Natural killer cell treated with Interleukin-12 subunit alpha and Interleukin-12 subunit beta and Interleukin-15 and Interleukin-18, amount 100 ng/mL, for 72 hours (primary cell): ENCODE measurements around the gene SLFN12L. TPM values are rescaled to one million over a fixed set of nuclear protein-coding genes. Genes with fewer than 3 reads are reported as not detected.
"Not testable (repeated sequence)": the region's sequence is repeated elsewhere in the genome, so short reads cannot be mapped to it uniquely, and the experiment has no call there.

ENCODE experiments used
- ATAC-seq, 2 donors: fragments of 150-1000 bp; cut with Tn5 transposase in 1 of 2; sonication (Bioruptor Pico), chemical (Tn5 transposase) in 1 of 2; 2 replicates each; pipeline ENCODE4 v1.10.0; 2021
- DNase-seq: peaks from one replicate; pipeline ENCODE4 v3.0.0; 2022; ENCODE audit warnings: low spot score
- H3K27ac Mint-ChIP-seq, 2 donors: 1 replicate in 1 of 2; 2 replicates in 1 of 2; pipeline ENCODE4 v1.8.0; 2022; ENCODE audit warnings: mixed read lengths in 2 of 2, mild to moderate bottlenecking in 1 of 2, moderate library complexity in 1 of 2
- H3K27me3 Mint-ChIP-seq, 2 donors: 1 replicate in 1 of 2; 2 replicates in 1 of 2; pipeline ENCODE4 v1.8.0; 2022; ENCODE audit warnings: mixed read lengths in 2 of 2
- H3K36me3 Mint-ChIP-seq: one replicate; pipeline ENCODE4 v1.8.0; 2022; ENCODE audit warnings: mixed read lengths
- H3K4me1 Mint-ChIP-seq, 2 donors: 1 replicate in 1 of 2; 2 replicates in 1 of 2; pipeline ENCODE4 v1.8.0; 2022; ENCODE audit warnings: low read depth in 2 of 2, mixed read lengths in 2 of 2, mild to moderate bottlenecking in 1 of 2
- H3K4me3 Mint-ChIP-seq: one replicate; pipeline ENCODE4 v1.8.0; 2022; ENCODE audit warnings: mixed read lengths
- H3K9me3 Mint-ChIP-seq: 2 replicates; pipeline ENCODE4 v1.8.0; 2022; ENCODE audit warnings: mixed read lengths
- total RNA-seq, 2 donors: library from RNA; stranded (reverse); gene quantifications; one replicate each; pipeline ENCODE4 v1.2.3, GENCODE V29; 2022

Gene SLFN12L
- total RNA-seq, 2 donors from 2014 or later, result 40.2 to 83.7 TPM

GRCh38 chr17:35507714-35508113 is 29.8 kb downstream of the SLFN12L start:
- H3K27me3 Mint-ChIP-seq, H3K9me3 Mint-ChIP-seq, H3K27ac Mint-ChIP-seq, H3K4me3 Mint-ChIP-seq, DNase-seq, ATAC-seq: not testable (repeated sequence)
- H3K4me1 Mint-ChIP-seq, result peaks cover 42 to 44% of the 10 kb centered on the region in 2 donors
- H3K36me3 Mint-ChIP-seq, result peaks cover 28% of the 10 kb centered on the region

DNA sequence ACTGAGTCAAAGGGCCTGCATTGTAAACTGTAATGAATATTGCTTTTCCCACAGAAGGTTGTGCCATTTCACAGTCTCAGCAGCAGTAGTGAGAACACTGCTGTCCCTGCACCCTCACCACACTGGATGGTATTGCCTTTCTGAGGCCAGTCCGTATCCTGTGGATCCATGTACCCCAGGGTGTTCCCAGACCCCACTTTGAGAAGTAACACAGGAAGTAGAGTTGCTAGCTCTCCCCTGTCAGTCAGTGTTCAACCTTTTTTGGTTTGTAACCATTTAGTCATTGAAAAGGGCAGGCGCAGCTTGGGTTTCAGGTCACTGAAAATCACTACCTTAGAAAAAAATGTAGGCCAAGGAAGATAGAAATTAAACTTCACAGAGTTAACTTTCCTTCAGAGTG is 37.9 kb downstream of the SLFN12L start:
- ATAC-seq (peak; percentile 49 to 59), DNase-seq (no peak)
- peaks cover 64 to 68% of the 10 kb centered on the region in 2 donors for H3K4me1 Mint-ChIP-seq
- H3K9me3 Mint-ChIP-seq, result peaks cover 7% of the 10 kb centered on the region
- H3K4me3 Mint-ChIP-seq, result no peak overlapping the region
- H3K27ac Mint-ChIP-seq, result peak overlapping the region; percentile 30 to 86
- H3K36me3 Mint-ChIP-seq, result peaks cover 19% of the 10 kb centered on the region
- H3K27me3 Mint-ChIP-seq, result no peaks in the 10 kb centered on the region

DNA sequence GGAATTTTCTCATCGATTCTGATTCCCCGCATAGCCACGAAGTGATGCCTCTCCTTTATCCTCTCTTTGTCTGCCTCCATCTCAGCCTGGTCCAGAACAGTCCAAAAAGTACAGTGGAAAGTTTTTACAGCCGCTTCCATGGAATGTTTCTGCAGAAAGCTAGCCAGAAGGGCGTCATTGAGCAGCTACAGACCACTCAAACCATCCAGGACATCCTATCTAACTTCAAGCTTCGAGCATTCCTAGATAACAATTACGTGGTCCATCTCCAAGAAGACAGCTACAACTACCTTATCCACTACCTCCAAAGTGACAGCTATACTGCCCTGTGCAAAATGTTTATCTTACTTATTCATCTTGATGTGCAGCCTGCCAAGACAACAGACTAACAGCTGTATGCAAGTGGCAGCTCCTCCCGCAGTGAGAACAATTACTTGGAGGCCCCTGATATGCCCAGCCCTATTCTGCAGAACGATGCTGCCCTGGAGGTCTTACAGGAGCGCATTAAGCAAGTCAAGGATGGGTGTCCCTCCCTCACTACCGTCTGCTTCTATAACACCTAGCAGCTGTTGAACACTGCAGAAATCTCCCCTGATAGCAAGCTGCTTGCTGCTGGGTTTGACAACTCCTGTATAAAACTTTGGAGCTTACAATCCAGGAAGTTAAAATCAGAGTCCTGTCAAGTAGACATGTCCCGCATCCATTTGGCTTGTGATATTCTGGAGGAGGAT is 38.9 kb downstream of the SLFN12L start:
- H3K27ac Mint-ChIP-seq, result peak overlapping the region; percentile 30 to 86
- ATAC-seq (peak in 1 of 2 donors; percentile 28), DNase-seq (no peak)
- H3K9me3 Mint-ChIP-seq, result peaks cover 7% of the 10 kb centered on the region
- no peak overlapping the region for H3K4me3 Mint-ChIP-seq
- peaks cover 59 to 67% of the 10 kb centered on the region in 2 donors for H3K4me1 Mint-ChIP-seq
- H3K27me3 Mint-ChIP-seq, result no peaks in the 10 kb centered on the region
- H3K36me3 Mint-ChIP-seq, result peaks cover 14% of the 10 kb centered on the region

GRCh38 chr17:35496451-35497290 is 40.8 kb downstream of the SLFN12L start:
- H3K4me1 Mint-ChIP-seq, result peaks cover 59 to 72% of the 10 kb centered on the region in 2 donors
- peaks cover 6% of the 10 kb centered on the region for H3K36me3 Mint-ChIP-seq
- H3K27ac Mint-ChIP-seq, result peak overlapping the region in 1 of 2 donors; percentile 38
- peaks cover 5% of the 10 kb centered on the region for H3K9me3 Mint-ChIP-seq
- peak overlapping the region; percentile 26 for H3K4me3 Mint-ChIP-seq
- ATAC-seq (no peak), DNase-seq (no peak)
- no peaks in the 10 kb centered on the region for H3K27me3 Mint-ChIP-seq

GRCh38 chr17:35493040-35493439 is 44.4 kb downstream of the SLFN12L start:
- Mint-ChIP-seq H3K4me3 (no peak overlapping the region), H3K9me3 (no peaks in the 10 kb centered on the region), H3K27me3 (no peaks in the 10 kb centered on the region), H3K4me1 (peaks cover 52 to 66% of the 10 kb centered on the region in 2 donors), H3K36me3 (peaks cover 5% of the 10 kb centered on the region), H3K27ac (peak overlapping the region in 1 of 2 donors; percentile 43)
- ATAC-seq, result no peak
- DNase-seq, result no peak

GRCh38 chr17:35491417-35491816 is 46.1 kb downstream of the SLFN12L start:
- H3K4me3 Mint-ChIP-seq, result no peak overlapping the region
- H3K4me1 Mint-ChIP-seq, result peaks cover 57 to 68% of the 10 kb centered on the region in 2 donors
- no peak for ATAC-seq
- H3K9me3 Mint-ChIP-seq, result no peaks in the 10 kb centered on the region
- no peak for DNase-seq
- no peaks in the 10 kb centered on the region for H3K27me3 Mint-ChIP-seq
- H3K27ac Mint-ChIP-seq, result peak overlapping the region in 1 of 2 donors; percentile 97
- peaks cover 5% of the 10 kb centered on the region for H3K36me3 Mint-ChIP-seq

GRCh38 chr17:35489944-35490343 is 47.5 kb downstream of the SLFN12L start:
- no peaks in the 10 kb centered on the region for H3K27me3 Mint-ChIP-seq
- no peaks in the 10 kb centered on the region for H3K9me3 Mint-ChIP-seq
- DNase-seq (no peak), ATAC-seq (no peak)
- H3K27ac Mint-ChIP-seq, result peak overlapping the region; percentile 87 to 97
- H3K4me1 Mint-ChIP-seq, result peaks cover 72 to 74% of the 10 kb centered on the region in 2 donors
- peaks cover 19% of the 10 kb centered on the region for H3K36me3 Mint-ChIP-seq
- H3K4me3 Mint-ChIP-seq, result no peak overlapping the region

- no peak for DNase-seq
- peak overlapping the region; percentile 87 to 97 for H3K27ac Mint-ChIP-seq
- no peaks in the 10 kb centered on the region for H3K27me3 Mint-ChIP-seq
- peaks cover 73 to 80% of the 10 kb centered on the region in 2 donors for H3K4me1 Mint-ChIP-seq
- H3K9me3 Mint-ChIP-seq, result no peaks in the 10 kb centered on the region
- ATAC-seq, result no peak
- peaks cover 24% of the 10 kb centered on the region for H3K36me3 Mint-ChIP-seq
- H3K4me3 Mint-ChIP-seq, result peak overlapping the region; percentile 76
These were observed 48.5 kb downstream of the SLFN12L start for GRCh38 chr17:35488991-35489390.

DNA sequence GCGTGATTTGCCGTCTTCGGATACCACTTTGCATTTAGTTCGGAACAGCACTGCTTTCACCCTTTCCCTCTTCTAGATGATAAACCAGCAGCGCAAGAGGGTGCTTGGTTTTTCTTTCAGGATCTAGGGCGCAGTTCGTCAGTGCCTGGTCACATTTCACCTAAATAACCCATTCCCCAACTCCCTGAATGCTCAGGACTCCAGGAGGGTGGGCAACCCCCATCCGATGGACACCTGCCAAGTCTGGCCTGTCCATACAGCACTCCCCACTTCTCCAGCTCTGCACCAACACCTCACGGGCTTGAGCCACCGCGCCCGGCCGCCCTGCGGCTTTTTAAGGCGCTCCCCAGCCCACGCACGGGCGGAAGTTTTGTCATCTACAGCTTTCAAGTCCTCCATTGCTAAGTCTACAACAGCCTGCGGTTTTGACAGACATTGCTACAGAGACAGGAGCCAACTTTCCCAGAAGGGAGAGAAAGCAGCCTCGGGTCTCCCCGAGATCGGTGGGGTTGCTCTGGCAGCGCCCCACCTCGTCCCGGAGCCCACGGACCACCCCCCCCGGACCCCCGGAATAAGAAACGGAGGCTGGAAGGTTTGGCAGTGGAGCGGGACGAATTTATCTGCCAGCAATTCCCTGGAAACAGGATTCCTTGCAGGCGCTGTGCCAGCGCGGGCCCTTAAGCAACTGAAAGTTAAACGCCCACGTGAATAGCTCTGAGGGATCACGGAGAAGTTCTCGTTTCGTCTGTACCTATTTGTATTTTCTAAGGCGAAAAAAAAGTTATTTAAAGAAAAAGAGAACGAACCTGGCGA is 50.4 kb downstream of the SLFN12L start:
- Mint-ChIP-seq H3K4me1 (peaks cover 67 to 68% of the 10 kb centered on the region in 2 donors), H3K27me3 (no peaks in the 10 kb centered on the region), H3K9me3 (no peaks in the 10 kb centered on the region), H3K36me3 (peaks cover 26% of the 10 kb centered on the region), H3K4me3 (peak overlapping the region; percentile 76), H3K27ac (peak overlapping the region; percentile 87 to 97)
- peak; percentile 87 to 88 for ATAC-seq
- DNase-seq, result peak; percentile 95

- Mint-ChIP-seq H3K9me3 (peaks cover 3% of the 10 kb centered on the region), H3K27ac (peak overlapping the region; percentile 44 to 80), H3K4me1 (peaks cover 45 to 46% of the 10 kb centered on the region in 2 donors), H3K27me3 (no peaks in the 10 kb centered on the region), H3K4me3 (no peak overlapping the region), H3K36me3 (peaks cover 44% of the 10 kb centered on the region)
- ATAC-seq, result no peak
- DNase-seq, result no peak
These were observed 58.2 kb downstream of the SLFN12L start for GRCh38 chr17:35479271-35479670.

- H3K4me1 Mint-ChIP-seq, result peaks cover 39 to 43% of the 10 kb centered on the region in 2 donors
- no peaks in the 10 kb centered on the region for H3K27me3 Mint-ChIP-seq
- ATAC-seq, result no peak
- peaks cover 8% of the 10 kb centered on the region for H3K9me3 Mint-ChIP-seq
- H3K36me3 Mint-ChIP-seq, result peaks cover 54% of the 10 kb centered on the region
- DNase-seq, result no peak
- peak overlapping the region in 1 of 2 donors; percentile 80 for H3K27ac Mint-ChIP-seq
- H3K4me3 Mint-ChIP-seq, result no peak overlapping the region
These were observed 60.2 kb downstream of the SLFN12L start for GRCh38 chr17:35477248-35477647.

DNA sequence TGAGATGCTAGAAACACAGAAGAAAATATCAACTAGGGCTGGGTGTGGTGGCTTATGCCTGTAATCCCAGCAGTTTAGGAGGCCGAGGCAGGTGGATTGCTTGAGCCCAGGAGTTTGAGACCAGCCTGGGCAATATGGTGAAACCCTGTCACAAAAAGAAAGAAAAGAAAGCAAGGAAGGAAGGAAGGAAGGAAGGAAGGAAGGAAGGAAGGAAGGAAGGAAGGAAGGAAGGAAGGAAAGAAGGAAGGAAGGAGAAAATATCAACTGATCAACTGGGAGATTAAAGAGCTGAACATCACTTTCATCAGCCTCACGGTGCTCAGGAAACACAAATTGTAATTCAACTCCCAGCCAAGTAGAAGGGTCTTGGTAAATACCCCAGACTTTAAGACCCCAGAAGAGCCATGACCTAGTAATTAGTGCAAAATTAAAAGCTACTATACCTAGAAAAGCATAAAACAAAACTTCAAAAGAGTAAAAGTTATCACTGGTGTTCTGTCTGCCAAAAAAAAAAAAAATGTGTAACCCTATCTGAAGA is 61.1 kb downstream of the SLFN12L start:
- H3K4me1 Mint-ChIP-seq, result peaks cover 40 to 49% of the 10 kb centered on the region in 2 donors
- no peak overlapping the region for H3K4me3 Mint-ChIP-seq
- H3K27ac Mint-ChIP-seq, result peak overlapping the region; percentile 38 to 80
- DNase-seq (no peak), ATAC-seq (no peak)
- no peaks in the 10 kb centered on the region for H3K27me3 Mint-ChIP-seq
- peaks cover 8% of the 10 kb centered on the region for H3K9me3 Mint-ChIP-seq
- H3K36me3 Mint-ChIP-seq, result peaks cover 60% of the 10 kb centered on the region

DNA sequence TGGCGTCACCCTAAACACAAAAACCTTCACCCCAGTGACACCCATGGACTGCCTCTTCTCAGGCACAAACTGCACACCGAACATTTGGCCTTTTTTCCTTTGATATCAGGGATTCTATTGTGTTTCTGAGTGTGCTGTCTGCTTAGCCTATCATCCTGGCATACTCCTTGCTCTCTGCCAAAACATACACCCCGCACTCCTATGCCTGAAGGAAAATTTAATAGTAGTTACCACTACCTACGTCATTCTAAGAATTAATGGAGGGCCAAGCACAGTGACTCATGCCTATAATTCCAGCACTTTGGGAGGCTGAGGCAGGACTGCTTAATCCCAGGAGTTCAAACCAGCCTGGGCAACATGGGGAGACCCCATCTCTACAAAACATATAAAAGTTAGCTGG is 69.0 kb downstream of the SLFN12L start:
- Mint-ChIP-seq H3K4me3 (peak overlapping the region; percentile 55), H3K27me3 (no peaks in the 10 kb centered on the region), H3K9me3 (peaks cover 10% of the 10 kb centered on the region), H3K4me1 (peaks cover 48 to 57% of the 10 kb centered on the region in 2 donors), H3K27ac (peak overlapping the region; percentile 47 to 74), H3K36me3 (peaks cover 17% of the 10 kb centered on the region)
- DNase-seq (no peak), ATAC-seq (no peak)
